SH-SY5Y (cell line): ENCODE data around the gene PARN.

Experiments used
- GATA2 ChIP-seq: IDR thresholded peaks from 2 replicates; pipeline ENCODE4 v1.6.1; 2011; ENCODE audit warnings: mild to moderate bottlenecking, low read depth, low read length
- GATA3 ChIP-seq: IDR thresholded peaks from 2 replicates; pipeline ENCODE4 v1.6.1; 2011; ENCODE audit warnings: low read depth, mild to moderate bottlenecking, low read length, moderate library complexity

- TF ChIP-seq GATA2 (no peak), GATA3 (no peak)
These were observed 91.5 kb downstream of the PARN start for GRCh38 chr16:14538604-14539003.
